ENCODE measurements around the gene KIF16B. TPM values are rescaled to one million over a fixed set of nuclear protein-coding genes. Genes with fewer than 3 reads are reported as not detected.

Gene KIF16B
- total RNA-seq, 2 donors from 2014 or later, result 3.8 to 8.8 TPM

GRCh38 chr20:16517946-16518783, 55.1 kb downstream of the KIF16B start:
- H3K4me1 Mint-ChIP-seq (ENCODE audit: low read depth in 2 of 2), result peaks cover 0 to 6% of the 10 kb centered on the region in 2 donors
- DNase-seq (ENCODE audit: low spot score) (no peak), ATAC-seq (no peak)

GRCh38 chr20:16516794-16517193, 56.5 kb downstream of the KIF16B start:
- no peaks in the 10 kb centered on the region for H3K9me3 Mint-ChIP-seq
- H3K4me3 Mint-ChIP-seq, result no peak overlapping the region
- no peaks in the 10 kb centered on the region for H3K36me3 Mint-ChIP-seq
- peak in 1 of 2 donors; percentile 36 for ATAC-seq
- no peak overlapping the region for H3K27ac Mint-ChIP-seq
- DNase-seq (ENCODE audit: low spot score), result no peak
- no peaks in the 10 kb centered on the region for H3K4me1 Mint-ChIP-seq (ENCODE audit: low read depth in 2 of 2)
- no peaks in the 10 kb centered on the region for H3K27me3 Mint-ChIP-seq

More at GRCh38 chr20:16517946-16518783, 55.1 kb downstream of the KIF16B start:
- H3K27ac Mint-ChIP-seq, result no peak overlapping the region
- no peak overlapping the region for H3K4me3 Mint-ChIP-seq
- H3K9me3 Mint-ChIP-seq, result no peaks in the 10 kb centered on the region
- no peaks in the 10 kb centered on the region for H3K27me3 Mint-ChIP-seq
- peaks cover 8% of the 10 kb centered on the region for H3K36me3 Mint-ChIP-seq

GRCh38 chr20:16515046-16515445, 58.2 kb downstream of the KIF16B start:
- DNase-seq (ENCODE audit: low spot score) (no peak), ATAC-seq (no peak)
- no peaks in the 10 kb centered on the region for H3K27me3 Mint-ChIP-seq
- H3K4me3 Mint-ChIP-seq, result no peak overlapping the region
- H3K36me3 Mint-ChIP-seq, result no peaks in the 10 kb centered on the region
- no peaks in the 10 kb centered on the region for H3K4me1 Mint-ChIP-seq (ENCODE audit: low read depth in 2 of 2)
- no peak overlapping the region for H3K27ac Mint-ChIP-seq
- H3K9me3 Mint-ChIP-seq, result no peaks in the 10 kb centered on the region

- H3K27me3 Mint-ChIP-seq, result no peaks in the 10 kb centered on the region
Measured at GRCh38 chr20:16514140-16514539, 59.1 kb downstream of the KIF16B start.

GRCh38 chr20:16505894-16506293, 67.4 kb downstream of the KIF16B start:
- no peaks in the 10 kb centered on the region for H3K4me1 Mint-ChIP-seq (ENCODE audit: low read depth in 2 of 2)
- no peak overlapping the region for H3K27ac Mint-ChIP-seq
- no peaks in the 10 kb centered on the region for H3K27me3 Mint-ChIP-seq
- ATAC-seq, result no peak
- no peak for DNase-seq (ENCODE audit: low spot score)
- H3K9me3 Mint-ChIP-seq, result no peaks in the 10 kb centered on the region
- no peak overlapping the region for H3K4me3 Mint-ChIP-seq
- H3K36me3 Mint-ChIP-seq, result peaks cover 5% of the 10 kb centered on the region

More at GRCh38 chr20:16514140-16514539, 59.1 kb downstream of the KIF16B start:
- no peak overlapping the region for H3K4me3 Mint-ChIP-seq
- no peak for ATAC-seq
- no peak overlapping the region for H3K27ac Mint-ChIP-seq
- H3K9me3 Mint-ChIP-seq, result no peaks in the 10 kb centered on the region
- no peak for DNase-seq (ENCODE audit: low spot score)
- H3K36me3 Mint-ChIP-seq, result no peaks in the 10 kb centered on the region
- H3K4me1 Mint-ChIP-seq (ENCODE audit: low read depth in 2 of 2), result no peaks in the 10 kb centered on the region

GRCh38 chr20:16501301-16501700, 71.9 kb downstream of the KIF16B start:
- H3K4me1 Mint-ChIP-seq (ENCODE audit: low read depth in 2 of 2), result no peaks in the 10 kb centered on the region
- no peak for ATAC-seq
- no peaks in the 10 kb centered on the region for H3K27me3 Mint-ChIP-seq
- no peak for DNase-seq (ENCODE audit: low spot score)
- peaks cover 4% of the 10 kb centered on the region for H3K36me3 Mint-ChIP-seq
- no peaks in the 10 kb centered on the region for H3K9me3 Mint-ChIP-seq
- H3K4me3 Mint-ChIP-seq, result no peak overlapping the region
- H3K27ac Mint-ChIP-seq, result no peak overlapping the region

GRCh38 chr20:16500197-16500596, 73.1 kb downstream of the KIF16B start:
- no peak for ATAC-seq
- Mint-ChIP-seq H3K27ac (no peak overlapping the region), H3K4me3 (no peak overlapping the region), H3K9me3 (no peaks in the 10 kb centered on the region), H3K36me3 (peaks cover 4% of the 10 kb centered on the region), H3K4me1 (ENCODE audit: low read depth in 2 of 2) (no peaks in the 10 kb centered on the region), H3K27me3 (no peaks in the 10 kb centered on the region)
- DNase-seq (ENCODE audit: low spot score), result no peak

GRCh38 chr20:16498526-16499253, 74.6 kb downstream of the KIF16B start:
- DNase-seq (ENCODE audit: low spot score), result no peak
- Mint-ChIP-seq H3K9me3 (no peaks in the 10 kb centered on the region), H3K27ac (no peak overlapping the region), H3K4me1 (ENCODE audit: low read depth in 2 of 2) (no peaks in the 10 kb centered on the region), H3K27me3 (no peaks in the 10 kb centered on the region), H3K4me3 (no peak overlapping the region), H3K36me3 (peaks cover 4% of the 10 kb centered on the region)
- no peak for ATAC-seq

- Mint-ChIP-seq H3K27ac (no peak overlapping the region), H3K36me3 (peaks cover 4% of the 10 kb centered on the region), H3K4me3 (no peak overlapping the region), H3K4me1 (ENCODE audit: low read depth in 2 of 2) (no peaks in the 10 kb centered on the region), H3K9me3 (no peaks in the 10 kb centered on the region), H3K27me3 (no peaks in the 10 kb centered on the region)
- DNase-seq (ENCODE audit: low spot score), result no peak
- no peak for ATAC-seq
Measured at GRCh38 chr20:16497896-16498295, 75.4 kb downstream of the KIF16B start.

GRCh38 chr20:16493486-16493885, 79.8 kb downstream of the KIF16B start:
- Mint-ChIP-seq H3K4me1 (ENCODE audit: low read depth in 2 of 2) (no peaks in the 10 kb centered on the region), H3K36me3 (peaks cover 4% of the 10 kb centered on the region), H3K4me3 (no peak overlapping the region), H3K27me3 (no peaks in the 10 kb centered on the region), H3K27ac (no peak overlapping the region), H3K9me3 (no peaks in the 10 kb centered on the region)
- ATAC-seq (no peak), DNase-seq (ENCODE audit: low spot score) (no peak)

GRCh38 chr20:16491294-16491905, 81.8 kb downstream of the KIF16B start:
- Mint-ChIP-seq H3K4me1 (ENCODE audit: low read depth in 2 of 2) (no peaks in the 10 kb centered on the region), H3K4me3 (no peak overlapping the region), H3K27ac (no peak overlapping the region), H3K36me3 (no peaks in the 10 kb centered on the region), H3K9me3 (no peaks in the 10 kb centered on the region), H3K27me3 (no peaks in the 10 kb centered on the region)
- no peak for DNase-seq (ENCODE audit: low spot score)
- no peak for ATAC-seq

GRCh38 chr20:16490696-16491095, 82.6 kb downstream of the KIF16B start:
- no peaks in the 10 kb centered on the region for H3K27me3 Mint-ChIP-seq
- no peaks in the 10 kb centered on the region for H3K36me3 Mint-ChIP-seq
- no peak overlapping the region for H3K4me3 Mint-ChIP-seq
- no peaks in the 10 kb centered on the region for H3K9me3 Mint-ChIP-seq
- DNase-seq (ENCODE audit: low spot score) (no peak), ATAC-seq (no peak)
- no peak overlapping the region for H3K27ac Mint-ChIP-seq
- no peaks in the 10 kb centered on the region for H3K4me1 Mint-ChIP-seq (ENCODE audit: low read depth in 2 of 2)

GRCh38 chr20:16488616-16489015, 84.6 kb downstream of the KIF16B start:
- DNase-seq (ENCODE audit: low spot score), result no peak
- Mint-ChIP-seq H3K4me3 (no peak overlapping the region), H3K4me1 (ENCODE audit: low read depth in 2 of 2) (no peaks in the 10 kb centered on the region), H3K27me3 (no peaks in the 10 kb centered on the region), H3K36me3 (no peaks in the 10 kb centered on the region), H3K27ac (no peak overlapping the region), H3K9me3 (no peaks in the 10 kb centered on the region)
- ATAC-seq, result no peak

GRCh38 chr20:16488086-16488485, 85.2 kb downstream of the KIF16B start:
- DNase-seq (ENCODE audit: low spot score) (no peak), ATAC-seq (no peak)
- H3K9me3 Mint-ChIP-seq, result no peaks in the 10 kb centered on the region
- H3K4me3 Mint-ChIP-seq, result no peak overlapping the region
- H3K36me3 Mint-ChIP-seq, result no peaks in the 10 kb centered on the region
- H3K27ac Mint-ChIP-seq, result no peak overlapping the region
- H3K27me3 Mint-ChIP-seq, result no peaks in the 10 kb centered on the region
- H3K4me1 Mint-ChIP-seq (ENCODE audit: low read depth in 2 of 2), result no peaks in the 10 kb centered on the region

Data from natural killer cell treated with Interleukin-12 subunit alpha and Interleukin-12 subunit beta and Interleukin-15 and Interleukin-18, amount 100 ng/mL, for 72 hours (primary cell).